ENCODE measurements around the gene RPS19BP1.

RPS19BP1 gene

GRCh38 chr22:39488563-39489083, 43.9 kb downstream of the RPS19BP1 start:
- no peak for DNase-seq

GRCh38 chr22:39487826-39488520, 44.6 kb downstream of the RPS19BP1 start:
- DNase-seq = no peak

GRCh38 chr22:39486951-39487825, 45.4 kb downstream of the RPS19BP1 start:
- no peak for DNase-seq

- DNase-seq = no peak
Measured at GRCh38 chr22:39482768-39483167, 49.8 kb downstream of the RPS19BP1 start.

- DNase-seq = no peak
Measured at GRCh38 chr22:39481595-39481994, 51.0 kb downstream of the RPS19BP1 start.

GRCh38 chr22:39481054-39481453, 51.5 kb downstream of the RPS19BP1 start:
- no peak for DNase-seq

GRCh38 chr22:39480557-39480956, 52.0 kb downstream of the RPS19BP1 start:
- no peak for DNase-seq

- DNase-seq = no peak
Measured at GRCh38 chr22:39479254-39479653, 53.3 kb downstream of the RPS19BP1 start.
